ENCODE measurements around the gene SLC6A7. TPM values are rescaled to one million over a fixed set of nuclear protein-coding genes. Genes with fewer than 3 reads are reported as not detected.

SLC6A7 gene
- total RNA-seq (2021) (not detected in 2 replicates), Bru-seq, nascent RNA (not detected), BruChase-seq, experiment 1, labeled RNA remaining after a 2-hour chase (not detected), BruChase-seq, experiment 2, labeled RNA remaining after a 6-hour chase (not detected)
- long read RNA-seq: 0 reads

GRCh38 chr5:150189728-150190502 lies at the start of gene SLC6A7:
SLC6A7 (plus strand) TSS chr5:150190062; CDS start chr5:150190328, 266 bp downstream.
- Histone ChIP-seq H3K9me3 (ENCODE audit: low read depth, low read length, poor library complexity, severe bottlenecking) (no peaks in the 10 kb centered on the region), H3K36me3 (ENCODE audit: insufficient read depth, low read length, poor library complexity, severe bottlenecking) (no peaks in the 10 kb centered on the region), H3K4me3 (ENCODE audit: low read depth, low read length, poor library complexity, severe bottlenecking) (no peak within 1 kb of the TSS), H3K27me3 (replicated peaks; ENCODE audit: insufficient read depth, low read depth, low read length, poor library complexity) (peaks cover 38% of the 10 kb centered on the region), H3K27ac (ENCODE audit: low read depth, low read length, poor library complexity, severe bottlenecking) (no peak within 1 kb of the TSS), H3K4me1 (ENCODE audit: insufficient read depth, low read length, poor library complexity, severe bottlenecking) (no peaks in the 10 kb centered on the region)
- POLR2A ChIA-PET (ENCODE audit: low non-redundant PET): no interaction called here
- TF ChIP-seq EZH2 (IDR thresholded peaks at IDR 0.05; ENCODE audit: borderline replicate concordance, low read depth, low read length, poor library complexity, severe bottlenecking): peak; percentile 47
- TF ChIP-seq CTCF (conservative IDR thresholded peaks at IDR 0.05; ENCODE audit: low read depth, low read length): no peak
- intact Hi-C loops (cut with micrococcal nuclease; ENCODE audit: unreplicated experiment): no loop called here
- CTCF ChIA-PET: no interaction called here
- no TSS peak for BruUV-seq (replicated peaks)
- DNase-seq (ENCODE audit: low spot score): no peak

GRCh38 chr5:150140830-150141229 lies 49.0 kb upstream of the SLC6A7 start:
- Histone ChIP-seq H3K36me3 (ENCODE audit: insufficient read depth, low read length, poor library complexity, severe bottlenecking) (no peaks in the 10 kb centered on the region), H3K27me3 (replicated peaks; ENCODE audit: insufficient read depth, low read depth, low read length, poor library complexity) (no peaks in the 10 kb centered on the region), H3K9me3 (ENCODE audit: low read depth, low read length, poor library complexity, severe bottlenecking) (no peaks in the 10 kb centered on the region), H3K4me3 (ENCODE audit: low read depth, low read length, poor library complexity, severe bottlenecking) (no peak overlapping the region), H3K27ac (ENCODE audit: low read depth, low read length, poor library complexity, severe bottlenecking) (peak overlapping the region; percentile 37), H3K4me1 (ENCODE audit: insufficient read depth, low read length, poor library complexity, severe bottlenecking) (peaks cover 54% of the 10 kb centered on the region)
- BruUV-seq (replicated peaks): no TSS peak
- TF ChIP-seq CTCF (conservative IDR thresholded peaks at IDR 0.05; ENCODE audit: low read depth, low read length) (no peak), EZH2 (IDR thresholded peaks at IDR 0.05; ENCODE audit: borderline replicate concordance, low read depth, low read length, poor library complexity, severe bottlenecking) (no peak)
- POLR2A ChIA-PET (ENCODE audit: low non-redundant PET): no interaction called here
- CTCF ChIA-PET: no interaction called here
- DNase-seq (ENCODE audit: low spot score): no peak
- intact Hi-C loops (cut with micrococcal nuclease; ENCODE audit: unreplicated experiment): loop anchor here (5.0 kb wide), 1 partner anchor 216 kb away; the partner anchor contains the start of gene TCOF1

GRCh38 chr5:150141544-150142184 lies 48.2 kb upstream of the SLC6A7 start:
- DNase-seq (ENCODE audit: low spot score): no peak
- H3K36me3 ChIP-seq (ENCODE audit: insufficient read depth, low read length, poor library complexity, severe bottlenecking): no peaks in the 10 kb centered on the region
- ChIA-PET POLR2A (ENCODE audit: low non-redundant PET) (no interaction called here), CTCF (no interaction called here)
- H3K27ac ChIP-seq (ENCODE audit: low read depth, low read length, poor library complexity, severe bottlenecking): no peak overlapping the region
- peaks cover 54% of the 10 kb centered on the region for H3K4me1 ChIP-seq (ENCODE audit: insufficient read depth, low read length, poor library complexity, severe bottlenecking)
- H3K27me3 ChIP-seq (replicated peaks; ENCODE audit: insufficient read depth, low read depth, low read length, poor library complexity): no peaks in the 10 kb centered on the region
- no peak overlapping the region for H3K4me3 ChIP-seq (ENCODE audit: low read depth, low read length, poor library complexity, severe bottlenecking)
- intact Hi-C loops (cut with micrococcal nuclease; ENCODE audit: unreplicated experiment): loop anchor here (5.0 kb wide), 1 partner anchor 216 kb away; the partner anchor contains the start of gene TCOF1
- H3K9me3 ChIP-seq (ENCODE audit: low read depth, low read length, poor library complexity, severe bottlenecking): no peaks in the 10 kb centered on the region
- BruUV-seq (replicated peaks): no TSS peak
- TF ChIP-seq CTCF (conservative IDR thresholded peaks at IDR 0.05; ENCODE audit: low read depth, low read length) (no peak), EZH2 (IDR thresholded peaks at IDR 0.05; ENCODE audit: borderline replicate concordance, low read depth, low read length, poor library complexity, severe bottlenecking) (no peak)
